Activated CD4-positive, alpha-beta T cell treated with anti-CD3 and anti-CD28 coated beads, Interleukin-2, amount 10 ng/mL, durations not matched to agents 7 days and 5 days (primary cell): Measurements from ENCODE around the gene TRPM2. TPM values are rescaled to one million over a fixed set of nuclear protein-coding genes. Genes with fewer than 3 reads are reported as not detected.
A peak's percentile ranks its signal among the peaks of the same experiment; 100 is the strongest.

Experiments
- CTCF ChIA-PET: fragments of 350-600 bp; sonication (Branson Sonifier 250); formaldehyde crosslinking; loops from one replicate; lab custom pipeline; 2021; ENCODE audit warnings: antibody characterized with exemption; lab: Charles Lee
- POLR2A ChIA-PET: fragments of 350-600 bp; sonication (Branson Sonifier 250); formaldehyde crosslinking; loops from one replicate; lab custom pipeline; 2021; ENCODE audit warnings: antibody characterized with exemption; lab: Charles Lee
- DNase-seq: peaks from one replicate; pipeline ENCODE4 v3.0.0-alpha.2; 2020
- H3K27ac Mint-ChIP-seq: one replicate; pipeline ENCODE4 v1.8.0; 2021; ENCODE audit warnings: mild to moderate bottlenecking, moderate library complexity, mixed read lengths
- H3K27me3 Mint-ChIP-seq: one replicate; pipeline ENCODE4 v1.8.0; 2021; ENCODE audit warnings: mixed read lengths
- H3K36me3 Mint-ChIP-seq: one replicate; pipeline ENCODE4 v1.8.0; 2021; ENCODE audit warnings: low read depth, mixed read lengths
- H3K4me1 Mint-ChIP-seq: one replicate; pipeline ENCODE4 v1.8.0; 2021; ENCODE audit warnings: mixed read lengths
- H3K4me3 Mint-ChIP-seq: one replicate; pipeline ENCODE4 v1.8.0; 2021; ENCODE audit warnings: mild to moderate bottlenecking, moderate library complexity, mixed read lengths
- H3K9me3 Mint-ChIP-seq: one replicate; pipeline ENCODE4 v1.8.0; 2021; ENCODE audit warnings: mixed read lengths
- total RNA-seq, 2 experiments: library from RNA; stranded (reverse); gene quantifications; one replicate each; pipeline ENCODE4 v1.2.3, GENCODE V29; 2021

TRPM2 gene
- total RNA-seq, 2 experiments from 2014 or later, result 13.9 to 15.2 TPM

DNA sequence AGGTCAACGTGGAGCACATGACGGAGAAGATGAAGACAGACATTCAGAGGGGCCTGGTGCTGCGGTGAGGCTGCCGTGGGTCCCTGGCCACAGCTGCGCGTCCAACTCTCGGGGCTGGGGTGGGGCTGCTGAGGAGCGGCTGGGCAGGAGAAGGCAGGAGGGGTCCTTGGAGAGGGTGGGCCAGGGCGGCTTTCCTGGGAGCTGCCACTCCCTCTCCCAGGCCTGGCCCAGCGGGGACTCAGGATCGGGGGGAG is 28.6 kb upstream of the TRPM2 start:
- no peak overlapping the region for H3K27ac Mint-ChIP-seq
- H3K9me3 Mint-ChIP-seq, result no peaks in the 10 kb centered on the region
- DNase-seq, result no peak
- no peaks in the 10 kb centered on the region for H3K27me3 Mint-ChIP-seq
- no peaks in the 10 kb centered on the region for H3K4me1 Mint-ChIP-seq
- POLR2A ChIA-PET, result no interaction called here
- no peaks in the 10 kb centered on the region for H3K36me3 Mint-ChIP-seq
- no peak overlapping the region for H3K4me3 Mint-ChIP-seq
- CTCF ChIA-PET, result no interaction called here

GRCh38 chr21:44325386-44326271 is 27.8 kb upstream of the TRPM2 start:
- ChIA-PET CTCF (no interaction called here), POLR2A (no interaction called here)
- no peaks in the 10 kb centered on the region for H3K36me3 Mint-ChIP-seq
- no peaks in the 10 kb centered on the region for H3K4me1 Mint-ChIP-seq
- H3K27me3 Mint-ChIP-seq, result no peaks in the 10 kb centered on the region
- H3K9me3 Mint-ChIP-seq, result no peaks in the 10 kb centered on the region
- DNase-seq, result no peak
- H3K4me3 Mint-ChIP-seq, result no peak overlapping the region
- H3K27ac Mint-ChIP-seq, result no peak overlapping the region

- CTCF ChIA-PET, result no interaction called here
- H3K27ac Mint-ChIP-seq, result no peak overlapping the region
- no peaks in the 10 kb centered on the region for H3K27me3 Mint-ChIP-seq
- no peak overlapping the region for H3K4me3 Mint-ChIP-seq
- no peak for DNase-seq
- H3K9me3 Mint-ChIP-seq, result no peaks in the 10 kb centered on the region
- POLR2A ChIA-PET, result no interaction called here
- no peaks in the 10 kb centered on the region for H3K4me1 Mint-ChIP-seq
- no peaks in the 10 kb centered on the region for H3K36me3 Mint-ChIP-seq
Measured at GRCh38 chr21:44326272-44326647, 27.2 kb upstream of the TRPM2 start.

GRCh38 chr21:44326716-44327602 is 26.5 kb upstream of the TRPM2 start:
- Mint-ChIP-seq H3K4me1 (no peaks in the 10 kb centered on the region), H3K9me3 (no peaks in the 10 kb centered on the region), H3K27ac (no peak overlapping the region), H3K4me3 (no peak overlapping the region), H3K36me3 (no peaks in the 10 kb centered on the region), H3K27me3 (no peaks in the 10 kb centered on the region)
- CTCF ChIA-PET, result no interaction called here
- no peak for DNase-seq
- POLR2A ChIA-PET, result no interaction called here

- Mint-ChIP-seq H3K27me3 (no peaks in the 10 kb centered on the region), H3K4me3 (no peak overlapping the region), H3K36me3 (no peaks in the 10 kb centered on the region), H3K27ac (no peak overlapping the region), H3K4me1 (no peaks in the 10 kb centered on the region), H3K9me3 (no peaks in the 10 kb centered on the region)
- ChIA-PET POLR2A (no interaction called here), CTCF (interaction anchor here (0.6 kb wide), 1 partner anchor 538 kb away, joined by 3 read pairs; the partner anchor contains the start of gene RRP1)
- no peak for DNase-seq
Measured at GRCh38 chr21:44327603-44327974, 25.8 kb upstream of the TRPM2 start.

DNA sequence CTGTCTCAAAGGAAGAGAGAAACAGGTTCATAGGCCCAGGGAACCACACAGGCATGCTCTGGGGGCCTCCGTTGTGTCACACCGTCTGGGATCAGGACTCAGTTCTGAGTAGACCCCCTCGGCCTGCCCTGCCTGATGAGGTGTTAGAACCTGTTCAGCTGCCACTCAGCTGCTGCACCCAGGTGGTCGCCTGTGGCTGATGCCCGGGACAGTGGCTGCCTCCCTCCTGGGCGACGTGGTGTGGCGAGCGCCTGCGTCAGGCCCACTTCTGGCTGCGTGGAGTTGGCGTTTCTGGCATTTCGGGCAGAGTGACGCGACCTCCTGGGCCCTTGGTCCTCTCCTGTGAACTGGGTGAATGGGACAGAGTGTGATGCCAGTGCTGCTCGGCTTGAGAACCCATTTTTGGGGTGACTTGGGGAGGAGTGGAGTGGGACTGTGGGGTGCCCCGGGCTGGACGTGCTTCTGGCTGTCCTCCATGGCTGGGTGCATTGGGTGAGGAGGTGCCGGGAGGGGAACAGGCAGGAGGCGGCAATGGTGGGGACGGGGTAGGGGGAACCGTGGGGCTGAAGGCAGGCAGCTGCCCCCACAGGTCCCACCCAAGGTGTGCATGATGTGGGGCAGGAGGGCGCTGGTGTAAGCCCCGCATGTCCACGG is 25.1 kb upstream of the TRPM2 start:
- CTCF ChIA-PET, result interaction anchor here (0.6 kb wide), 1 partner anchor 539 kb away, joined by 3 read pairs; the partner anchor contains the start of gene RRP1

GRCh38 chr21:44329086-44329889 is 24.1 kb upstream of the TRPM2 start:
- CTCF ChIA-PET, result no interaction called here
- no peaks in the 10 kb centered on the region for H3K27me3 Mint-ChIP-seq
- POLR2A ChIA-PET, result no interaction called here
- H3K4me3 Mint-ChIP-seq, result no peak overlapping the region
- H3K36me3 Mint-ChIP-seq, result no peaks in the 10 kb centered on the region
- H3K4me1 Mint-ChIP-seq, result no peaks in the 10 kb centered on the region
- H3K9me3 Mint-ChIP-seq, result no peaks in the 10 kb centered on the region
- DNase-seq, result no peak
- peak overlapping the region; percentile 60 for H3K27ac Mint-ChIP-seq

More for the DNA sequence above, 25.1 kb upstream of the TRPM2 start:
- POLR2A ChIA-PET, result no interaction called here
- peak overlapping the region; percentile 13 for H3K27ac Mint-ChIP-seq
- no peaks in the 10 kb centered on the region for H3K36me3 Mint-ChIP-seq
- no peaks in the 10 kb centered on the region for H3K27me3 Mint-ChIP-seq
- no peaks in the 10 kb centered on the region for H3K9me3 Mint-ChIP-seq
- H3K4me3 Mint-ChIP-seq, result no peak overlapping the region
- DNase-seq, result no peak
- no peaks in the 10 kb centered on the region for H3K4me1 Mint-ChIP-seq

GRCh38 chr21:44329971-44330681 is 23.3 kb upstream of the TRPM2 start:
- no peaks in the 10 kb centered on the region for H3K36me3 Mint-ChIP-seq
- no peak overlapping the region for H3K4me3 Mint-ChIP-seq
- no peaks in the 10 kb centered on the region for H3K27me3 Mint-ChIP-seq
- H3K27ac Mint-ChIP-seq, result no peak overlapping the region
- CTCF ChIA-PET, result no interaction called here
- H3K4me1 Mint-ChIP-seq, result no peaks in the 10 kb centered on the region
- POLR2A ChIA-PET, result no interaction called here
- no peaks in the 10 kb centered on the region for H3K9me3 Mint-ChIP-seq
- DNase-seq, result no peak

- no peaks in the 10 kb centered on the region for H3K9me3 Mint-ChIP-seq
- no peaks in the 10 kb centered on the region for H3K36me3 Mint-ChIP-seq
- H3K27ac Mint-ChIP-seq, result no peak overlapping the region
- ChIA-PET CTCF (interaction anchor here (1.2 kb wide), 1 partner anchor 12 kb away, joined by 3 read pairs; no protein-coding TSS in a partner anchor), POLR2A (no interaction called here)
- no peak overlapping the region for H3K4me3 Mint-ChIP-seq
- H3K27me3 Mint-ChIP-seq, result no peaks in the 10 kb centered on the region
- H3K4me1 Mint-ChIP-seq, result no peaks in the 10 kb centered on the region
- no peak for DNase-seq
Measured at GRCh38 chr21:44330698-44331097, 22.7 kb upstream of the TRPM2 start.

GRCh38 chr21:44331209-44331608 is 22.2 kb upstream of the TRPM2 start:
- Mint-ChIP-seq H3K36me3 (no peaks in the 10 kb centered on the region), H3K9me3 (no peaks in the 10 kb centered on the region), H3K4me1 (no peaks in the 10 kb centered on the region), H3K27ac (no peak overlapping the region), H3K4me3 (no peak overlapping the region), H3K27me3 (no peaks in the 10 kb centered on the region)
- DNase-seq, result no peak
- ChIA-PET POLR2A (no interaction called here), CTCF (interaction anchor here (1.0 to 1.2 kb wide), 2 partner anchors 12 to 16 kb away, joined by 3 read pairs; no protein-coding TSS in a partner anchor)

DNA sequence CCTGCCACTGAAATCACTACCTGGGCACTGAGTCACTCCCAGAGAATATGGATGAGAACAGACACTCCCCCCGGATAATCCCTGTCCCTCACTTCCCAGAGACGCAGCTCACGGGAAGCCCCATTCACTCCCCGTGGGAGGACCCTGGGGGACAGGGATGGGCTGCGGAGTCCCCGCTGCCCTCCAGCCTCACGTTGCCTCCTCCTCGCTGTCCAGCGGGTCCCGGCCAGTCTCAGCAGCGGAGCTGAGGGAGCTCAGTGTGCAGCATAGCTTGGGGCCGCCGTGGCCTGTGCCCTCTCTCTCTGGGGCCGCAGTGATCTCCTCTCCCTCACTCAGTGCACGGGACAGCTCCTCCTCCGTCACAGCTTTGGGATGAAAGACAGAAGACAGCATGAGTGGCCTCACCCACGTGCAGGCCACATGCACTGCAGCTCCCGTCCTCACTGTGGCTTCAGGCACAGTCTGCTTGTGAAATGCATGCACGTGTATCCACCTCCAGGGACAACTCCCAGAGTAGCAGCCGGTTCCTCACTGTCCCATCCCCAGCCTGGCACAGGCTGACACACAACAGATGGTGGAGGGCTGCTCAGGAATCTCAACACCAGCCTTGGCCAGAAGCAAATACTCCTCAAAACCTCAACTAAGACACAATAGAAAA is 21.6 kb upstream of the TRPM2 start:
- H3K36me3 Mint-ChIP-seq, result no peaks in the 10 kb centered on the region
- no peak overlapping the region for H3K4me3 Mint-ChIP-seq
- no peak overlapping the region for H3K27ac Mint-ChIP-seq
- no peaks in the 10 kb centered on the region for H3K9me3 Mint-ChIP-seq
- CTCF ChIA-PET, result interaction anchor here (1.0 to 1.2 kb wide), 2 partner anchors 13 to 16 kb away, joined by 3 read pairs; no protein-coding TSS in a partner anchor
- no peaks in the 10 kb centered on the region for H3K4me1 Mint-ChIP-seq
- no peaks in the 10 kb centered on the region for H3K27me3 Mint-ChIP-seq
- no peak for DNase-seq
- POLR2A ChIA-PET, result no interaction called here
